Measurements from ENCODE around the gene POLR2E.

DNA sequence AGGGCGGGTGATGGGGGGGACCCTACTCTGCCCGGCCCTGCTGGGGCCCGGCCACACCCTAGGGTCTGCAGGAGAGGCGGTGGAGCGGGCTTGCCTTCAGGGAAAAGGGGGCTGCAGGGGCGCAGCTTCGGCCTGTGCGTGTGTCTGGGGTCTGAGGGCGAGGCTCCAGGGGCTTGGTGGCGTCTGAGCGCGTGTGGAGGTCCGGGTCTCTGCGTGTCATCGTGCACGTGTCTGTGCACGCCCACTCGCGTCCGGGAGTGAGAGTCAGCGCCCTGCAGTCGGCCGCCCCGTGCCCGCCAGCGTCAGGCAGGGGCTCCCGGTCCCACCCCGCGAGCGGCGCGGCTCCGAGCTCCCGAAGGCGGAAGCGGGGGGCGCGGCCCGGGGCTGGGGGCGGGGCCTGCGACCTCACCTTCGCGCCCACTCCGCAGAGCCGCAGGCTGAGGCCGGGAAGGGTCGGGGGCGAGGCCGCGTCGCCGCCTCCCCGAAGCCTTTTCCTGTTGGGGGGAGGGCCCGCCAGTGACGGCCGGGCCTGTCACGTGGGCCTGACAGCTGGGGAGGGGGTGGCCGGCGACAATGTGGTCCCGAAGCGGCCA is 28.3 kb downstream of the POLR2E start, which contains the start of gene ARHGAP45:
- TF ChIP-seq, protein P1, sequence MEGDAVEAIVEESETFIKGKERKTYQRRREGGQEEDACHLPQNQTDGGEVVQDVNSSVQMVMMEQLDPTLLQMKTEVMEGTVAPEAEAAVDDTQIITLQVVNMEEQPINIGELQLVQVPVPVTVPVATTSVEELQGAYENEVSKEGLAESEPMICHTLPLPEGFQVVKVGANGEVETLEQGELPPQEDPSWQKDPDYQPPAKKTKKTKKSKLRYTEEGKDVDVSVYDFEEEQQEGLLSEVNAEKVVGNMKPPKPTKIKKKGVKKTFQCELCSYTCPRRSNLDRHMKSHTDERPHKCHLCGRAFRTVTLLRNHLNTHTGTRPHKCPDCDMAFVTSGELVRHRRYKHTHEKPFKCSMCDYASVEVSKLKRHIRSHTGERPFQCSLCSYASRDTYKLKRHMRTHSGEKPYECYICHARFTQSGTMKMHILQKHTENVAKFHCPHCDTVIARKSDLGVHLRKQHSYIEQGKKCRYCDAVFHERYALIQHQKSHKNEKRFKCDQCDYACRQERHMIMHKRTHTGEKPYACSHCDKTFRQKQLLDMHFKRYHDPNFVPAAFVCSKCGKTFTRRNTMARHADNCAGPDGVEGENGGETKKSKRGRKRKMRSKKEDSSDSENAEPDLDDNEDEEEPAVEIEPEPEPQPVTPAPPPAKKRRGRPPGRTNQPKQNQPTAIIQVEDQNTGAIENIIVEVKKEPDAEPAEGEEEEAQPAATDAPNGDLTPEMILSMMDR (IDR thresholded peaks at IDR 0.05): no peak
- TF ChIP-seq POLR2A (IDR thresholded peaks at IDR 0.05): peak in 1 of 3 donors; percentile 4

All from body of pancreas (tissue), 4 donors.